GM12891 (cell line): ENCODE results near the gene FLCN. TPM values are rescaled to one million over a fixed set of nuclear protein-coding genes. Genes with fewer than 3 reads are reported as not detected.
A peak's percentile ranks its signal among the peaks of the same experiment; 100 is the strongest.
"Not testable (repeated sequence)": the region's sequence is repeated elsewhere in the genome, so short reads cannot be mapped to it uniquely, and the experiment has no call there.

ENCODE experiments used
- DNase-seq: peaks from one replicate; pipeline ENCODE4 v3.0.0; 2011; ENCODE audit warnings: low spot score; ENCODE audit not compliant: insufficient read length
- FAIRE-seq: peaks from 2 replicates; lab custom pipeline; 2011; peaks lifted over from hg19 to GRCh38; lab: Jason Lieb, UNC
- PAX5 ChIP-seq: IDR thresholded peaks from 2 replicates; pipeline ENCODE4 v1.6.1; 2011; ENCODE audit warnings: low read length, moderate library complexity, mild to moderate bottlenecking; ENCODE audit not compliant: insufficient read depth, severe bottlenecking
- POLR2A ChIP-seq: IDR thresholded peaks from 2 replicates; pipeline ENCODE4 v1.6.1; 2011; ENCODE audit warnings: low read depth, low read length, control low read depth
- POLR2AphosphoS5 ChIP-seq: IDR thresholded peaks from 2 replicates; pipeline ENCODE4 v1.6.1; 2011; ENCODE audit warnings: low read depth, low read length, control low read depth
- POU2F2 ChIP-seq: IDR thresholded peaks from 2 replicates; pipeline ENCODE4 v1.6.1; 2011; ENCODE audit warnings: low read depth, mild to moderate bottlenecking, control low read depth, low read length, moderate library complexity
- SPI1 ChIP-seq: IDR thresholded peaks from 2 replicates; pipeline ENCODE4 v1.6.1; 2011; ENCODE audit warnings: low read depth, low read length, control low read depth
- TAF1 ChIP-seq: IDR thresholded peaks from 2 replicates; pipeline ENCODE4 v1.6.1; 2011; ENCODE audit warnings: low read depth, low read length, control low read depth
- polyA plus RNA-seq: library from polyadenylated mRNA; unstranded; fragments of >200 nt; gene quantifications from one replicate; pipeline ENCODE4 v1.2.1, GENCODE V29; 2012; ENCODE audit warnings: low read depth, missing spikeins, inconsistent platforms; ENCODE audit not compliant: missing spikeins

The FLCN gene, protein sequence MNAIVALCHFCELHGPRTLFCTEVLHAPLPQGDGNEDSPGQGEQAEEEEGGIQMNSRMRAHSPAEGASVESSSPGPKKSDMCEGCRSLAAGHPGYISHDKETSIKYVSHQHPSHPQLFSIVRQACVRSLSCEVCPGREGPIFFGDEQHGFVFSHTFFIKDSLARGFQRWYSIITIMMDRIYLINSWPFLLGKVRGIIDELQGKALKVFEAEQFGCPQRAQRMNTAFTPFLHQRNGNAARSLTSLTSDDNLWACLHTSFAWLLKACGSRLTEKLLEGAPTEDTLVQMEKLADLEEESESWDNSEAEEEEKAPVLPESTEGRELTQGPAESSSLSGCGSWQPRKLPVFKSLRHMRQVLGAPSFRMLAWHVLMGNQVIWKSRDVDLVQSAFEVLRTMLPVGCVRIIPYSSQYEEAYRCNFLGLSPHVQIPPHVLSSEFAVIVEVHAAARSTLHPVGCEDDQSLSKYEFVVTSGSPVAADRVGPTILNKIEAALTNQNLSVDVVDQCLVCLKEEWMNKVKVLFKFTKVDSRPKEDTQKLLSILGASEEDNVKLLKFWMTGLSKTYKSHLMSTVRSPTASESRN
- polyA plus RNA-seq, result 9.8 TPM

DNA sequence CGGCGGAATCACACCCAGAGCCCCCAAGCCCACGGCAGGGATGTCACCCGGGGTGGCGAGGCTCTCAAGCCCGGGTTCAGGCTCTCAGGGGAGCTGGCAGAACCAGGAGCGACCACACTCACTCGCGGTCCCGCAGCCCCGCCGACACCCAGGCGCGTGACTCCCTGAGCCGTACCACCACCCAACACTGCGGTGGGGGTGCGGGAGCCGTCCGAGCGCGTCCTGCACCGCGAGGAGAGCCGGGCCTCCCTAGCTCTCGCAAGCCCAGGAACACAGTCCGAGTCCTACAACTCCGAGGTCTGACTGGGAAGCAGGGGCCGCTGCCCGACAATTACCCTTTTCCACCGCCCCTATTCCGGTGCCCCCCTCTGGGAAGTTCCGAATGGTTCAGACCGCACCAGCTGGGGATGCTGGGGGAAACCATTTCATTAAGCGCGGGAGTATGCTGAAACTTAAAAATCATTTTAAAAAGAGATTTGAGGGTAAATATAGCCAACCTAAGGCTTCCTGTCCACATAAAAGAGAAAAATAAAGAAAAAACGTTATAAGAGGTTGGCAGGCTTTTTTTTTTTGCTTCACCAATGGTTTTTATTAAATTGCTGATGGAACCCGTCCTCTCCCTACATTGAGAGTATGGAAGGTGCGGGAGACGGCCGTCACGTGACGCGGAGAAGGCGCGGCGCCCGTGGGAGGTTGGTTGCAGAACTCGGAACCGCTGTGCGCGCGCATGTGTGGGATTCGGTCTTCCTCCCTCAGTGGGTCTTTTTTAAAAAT, at the start of gene FLCN:
Gene FLCN (minus strand): TSS at position 143 of the 774 bp plus-strand sequence. CDS start 9,031 bp downstream, outside the sequence.
- DNase-seq (peak; percentile 86), FAIRE-seq (peak; percentile 90)
- TF ChIP-seq PAX5 (no peak), POLR2A (peak; percentile 91), SPI1 (no peak), POU2F2 (peak; percentile 38; the same call in 1 of the 2 replicates), POLR2AphosphoS5 (peak; percentile 89), TAF1 (peak; percentile 91)

- no peak for FAIRE-seq
- no peak for DNase-seq
Observed at GRCh38 chr17:17285951-17286350, 49.0 kb upstream of the FLCN start.

DNA sequence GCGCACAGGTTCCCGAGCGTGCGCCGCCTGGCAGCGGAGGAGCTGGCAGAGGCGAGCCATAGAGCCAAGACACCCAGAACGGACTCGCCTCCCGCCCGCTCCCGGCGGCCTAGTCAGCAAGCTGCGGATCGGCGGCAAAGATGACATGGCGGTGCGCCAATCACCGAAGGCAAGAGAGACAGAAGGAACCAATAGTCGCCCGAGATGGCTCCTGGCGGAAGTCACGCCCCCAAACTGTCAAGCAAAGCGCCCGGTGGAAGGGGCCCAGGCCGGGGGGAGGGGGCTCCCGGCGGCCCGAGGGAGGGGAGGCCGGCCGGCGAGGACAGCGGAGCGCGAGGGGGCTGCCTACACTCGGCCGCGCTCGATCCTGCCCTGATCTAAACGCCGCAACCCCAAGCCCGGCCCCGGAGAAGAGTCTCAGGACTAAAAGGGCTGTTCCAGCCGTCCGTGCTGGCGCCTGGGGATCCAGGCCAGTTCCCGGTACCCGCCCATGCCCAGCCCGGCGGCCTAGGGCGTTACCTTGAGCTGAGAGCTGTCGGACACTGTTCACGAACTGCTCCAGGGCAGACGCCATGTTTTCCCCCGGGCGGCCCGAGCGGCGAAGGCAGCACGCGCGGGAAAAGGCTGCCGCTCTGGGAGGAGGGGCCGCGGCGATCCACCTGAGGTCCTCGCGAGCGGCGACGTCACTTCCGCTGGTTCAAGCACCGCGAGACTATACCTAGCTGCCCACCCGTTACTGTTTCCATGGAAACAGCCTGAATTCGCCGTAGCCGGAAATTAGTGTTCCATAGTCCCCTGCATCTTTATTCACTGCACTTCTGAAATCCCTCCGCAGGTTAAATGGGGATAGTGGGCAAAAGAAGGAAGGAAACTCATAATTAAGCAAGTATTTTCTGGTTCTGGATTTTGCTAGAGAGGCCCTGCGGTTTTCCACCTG, 43.9 kb upstream of the FLCN start, which contains the start of gene COPS3:
Gene COPS3 (minus strand): TSS at position 634 of the 937 bp plus-strand sequence. CDS start 60 bp downstream, at position 574.
- peak; percentile 79 for TF ChIP-seq PAX5
- peak; percentile 20; the same call in 1 of the 2 replicates for TF ChIP-seq SPI1
- peak; percentile 64 for TF ChIP-seq POU2F2
- TF ChIP-seq TAF1, result peak; percentile 20; the same call in 1 of the 2 replicates
- TF ChIP-seq POLR2AphosphoS5, result 0 out of 2 replicates have a peak, but pooled peaks have one; percentile 73
- TF ChIP-seq POLR2A, result peak; percentile 83; the same call in 1 of the 2 replicates
- DNase-seq, result peak; percentile 84
- FAIRE-seq, result peak; percentile 99

More at GRCh38 chr17:17285951-17286350, 49.0 kb upstream of the FLCN start:
- TF ChIP-seq PAX5, result no peak

DNA sequence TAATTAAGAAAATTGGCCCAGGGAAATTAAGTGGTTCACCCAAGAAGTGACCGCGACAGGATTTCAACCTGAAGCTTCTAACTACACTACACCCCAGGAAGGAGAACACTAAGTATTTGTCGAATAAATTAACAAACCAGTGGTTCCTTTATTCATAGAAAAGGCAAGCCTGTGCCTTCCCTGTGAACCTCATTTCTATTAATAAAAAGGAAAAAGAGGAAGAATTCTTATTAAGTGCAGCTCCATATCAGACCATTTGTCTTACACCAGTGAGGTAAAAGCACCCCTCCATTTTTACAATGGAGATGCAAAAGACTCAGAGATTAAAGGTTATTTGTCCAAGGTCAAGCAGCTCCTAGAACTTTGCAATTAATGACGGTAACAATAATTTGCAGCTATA, 42.3 kb upstream of the FLCN start:
- no peak for DNase-seq
- no peak for TF ChIP-seq SPI1
- no peak for TF ChIP-seq TAF1
- TF ChIP-seq POU2F2, result no peak
- no peak for TF ChIP-seq PAX5
- no peak for TF ChIP-seq POLR2AphosphoS5
- no peak for TF ChIP-seq POLR2A
- FAIRE-seq, result no peak

GRCh38 chr17:17277431-17277830, 40.5 kb upstream of the FLCN start:
- FAIRE-seq, DNase-seq: not testable (repeated sequence)

DNA sequence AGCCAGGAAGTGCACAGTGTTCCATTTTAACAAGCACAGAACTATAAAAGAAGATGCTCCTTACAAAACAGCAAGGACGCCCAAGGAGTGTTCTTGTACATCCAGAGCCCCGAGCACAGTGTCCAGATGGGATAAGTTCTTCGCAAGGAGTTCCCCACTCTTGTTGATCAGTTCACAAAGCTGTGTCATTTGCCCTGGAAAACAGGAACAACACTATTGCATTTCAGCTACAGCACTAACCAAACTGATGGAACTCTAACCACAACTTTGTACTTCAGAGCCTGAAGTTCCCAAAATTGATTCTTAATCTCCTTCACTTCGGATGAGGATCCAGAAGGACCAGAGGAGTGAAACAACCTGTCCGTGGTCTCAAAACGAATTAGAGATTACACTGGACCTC, 39.0 kb upstream of the FLCN start:
- no peak for TF ChIP-seq TAF1
- no peak for TF ChIP-seq PAX5
- no peak for TF ChIP-seq POU2F2
- TF ChIP-seq POLR2AphosphoS5, result no peak
- TF ChIP-seq POLR2A, result no peak
- TF ChIP-seq SPI1, result no peak
- FAIRE-seq (no peak), DNase-seq (no peak)

- DNase-seq (no peak), FAIRE-seq (no peak)
- TF ChIP-seq POU2F2, result no peak
- no peak for TF ChIP-seq SPI1
- no peak for TF ChIP-seq POLR2AphosphoS5
- no peak for TF ChIP-seq POLR2A
- no peak for TF ChIP-seq PAX5
- no peak for TF ChIP-seq TAF1
Observed at GRCh38 chr17:17269926-17270773, 33.2 kb upstream of the FLCN start.

DNA sequence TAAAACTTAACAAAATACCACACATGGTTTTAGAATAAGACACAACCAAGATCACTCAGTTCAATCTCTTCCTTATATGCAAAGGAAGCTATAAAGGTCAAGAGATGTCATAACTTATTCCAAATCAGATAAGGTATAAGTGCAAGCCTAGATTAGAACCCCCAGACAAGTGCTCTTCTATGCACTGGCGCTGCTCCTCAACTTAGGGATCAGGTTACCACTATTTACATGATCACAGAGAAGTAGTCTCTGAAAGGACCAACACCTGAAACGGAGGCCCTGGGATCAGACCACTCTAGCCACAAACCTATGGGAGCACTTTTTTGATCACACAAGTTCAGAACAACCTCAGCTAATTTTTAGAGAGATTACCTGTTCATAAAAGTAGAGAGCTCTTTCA, 27.5 kb upstream of the FLCN start:
- no peak for DNase-seq
- no peak for FAIRE-seq

GRCh38 chr17:17258998-17259397, 22.0 kb upstream of the FLCN start:
- DNase-seq, result no peak

More for the DNA sequence above, 27.5 kb upstream of the FLCN start:
- TF ChIP-seq POU2F2 (no peak), PAX5 (no peak), POLR2AphosphoS5 (no peak), SPI1 (no peak)

More at GRCh38 chr17:17258998-17259397, 22.0 kb upstream of the FLCN start:
- no peak for TF ChIP-seq POLR2A
- no peak for TF ChIP-seq POU2F2
- no peak for TF ChIP-seq TAF1
- no peak for TF ChIP-seq SPI1
- TF ChIP-seq POLR2AphosphoS5, result no peak
- TF ChIP-seq PAX5, result no peak
- FAIRE-seq, result no peak
